Lower lobe of right lung (tissue), 2 donors: ENCODE data around the gene IER3. TPM values are rescaled to one million over a fixed set of nuclear protein-coding genes. Genes with fewer than 3 reads are reported as not detected.
"Not testable (repeated sequence)": the region's sequence is repeated elsewhere in the genome, so short reads cannot be mapped to it uniquely, and the experiment has no call there.

Source experiments
- ATAC-seq, 2 donors: fragments of 200-7000 bp; cut with Tn5 transposase; one replicate each; pipeline ENCODE4 v1.9.1; 2020 to 2022; ENCODE audit warnings: mild to moderate bottlenecking in 2 of 2, moderate library complexity in 2 of 2
- DNase-seq: peaks from one replicate; pipeline ENCODE4 v3.0.0-alpha.2; 2020
- H3K27ac ChIP-seq: fragments of 200-600 bp; one replicate; pipeline ENCODE4 v1.8.0; 2022
- H3K27me3 ChIP-seq: fragments of 200-600 bp; one replicate; pipeline ENCODE4 v1.8.0; 2022; ENCODE audit warnings: low read depth
- H3K36me3 ChIP-seq: fragments of 200-600 bp; one replicate; pipeline ENCODE4 v1.8.0; 2022; ENCODE audit warnings: mild to moderate bottlenecking
- H3K4me1 ChIP-seq: fragments of 200-600 bp; one replicate; pipeline ENCODE4 v1.8.0; 2022
- H3K4me3 ChIP-seq: fragments of 200-600 bp; one replicate; pipeline ENCODE4 v1.8.0; 2022; ENCODE audit warnings: mild to moderate bottlenecking
- H3K9me3 ChIP-seq: fragments of 200-600 bp; one replicate; pipeline ENCODE4 v1.8.0; 2022
- CTCF ChIP-seq: fragments of 200-600 bp; IDR thresholded peaks from one replicate; pipeline ENCODE4 v1.8.0; 2022; ENCODE audit warnings: antibody characterized with exemption, mild to moderate bottlenecking
- intact Hi-C: fragments of 100-400 bp; cut with DNase I; formaldehyde crosslinking; loops from one replicate; pipeline ENCODE4 v1.11.0; 2022
- total RNA-seq: library from RNA; stranded (reverse); fragmentation: NEBNext Ultra II Directional; extraction: Animal tissue kit (Norgen Biotek cat#: 25700); gene quantifications from one replicate; pipeline ENCODE4 v1.2.1, GENCODE V29; 2021
- donor health status: DM: no; HTN: yes; CAD: no; lungs with severe emphysema.

The IER3 gene
- total RNA-seq, 1 donor from 2014 or later = 18.0 TPM

- peak; percentile 85 to 88 for ATAC-seq
- peak; percentile 60 for TF ChIP-seq CTCF
- intact Hi-C loops = loop anchor here (5.0 kb wide), 1 partner anchor 44 kb away; no protein-coding TSS in a partner anchor
- DNase-seq = peak; percentile 94
- Histone ChIP-seq H3K36me3 (peaks cover 47% of the 10 kb centered on the region), H3K4me1 (peaks cover 50% of the 10 kb centered on the region), H3K4me3 (peak overlapping the region; percentile 93), H3K27me3 (no peaks in the 10 kb centered on the region), H3K9me3 (no peaks in the 10 kb centered on the region), H3K27ac (peak overlapping the region; percentile 94)
Measured at GRCh38 chr6:30721198-30722024, 22.9 kb downstream of the IER3 start.

GRCh38 chr6:30720738-30721197 lies 23.6 kb downstream of the IER3 start:
- peak overlapping the region; percentile 94 for H3K27ac ChIP-seq
- peaks cover 54% of the 10 kb centered on the region for H3K4me1 ChIP-seq
- peaks cover 40% of the 10 kb centered on the region for H3K36me3 ChIP-seq
- no peaks in the 10 kb centered on the region for H3K27me3 ChIP-seq
- peak; percentile 86 for DNase-seq
- ATAC-seq = peak; percentile 37 to 42
- intact Hi-C loops = loop anchor here (5.0 kb wide), 1 partner anchor 43 kb away; no protein-coding TSS in a partner anchor
- peak overlapping the region; percentile 93 for H3K4me3 ChIP-seq
- no peaks in the 10 kb centered on the region for H3K9me3 ChIP-seq
- no peak for TF ChIP-seq CTCF

GRCh38 chr6:30719791-30720737 lies 24.3 kb downstream of the IER3 start, which contains the start of gene TUBB:
Gene TUBB (plus strand): TSS chr6:30720352. CDS start chr6:30720507, 155 bp downstream.
- ATAC-seq (peak; percentile 83 to 88), DNase-seq (peak; percentile 98)
- H3K36me3 ChIP-seq = peaks cover 36% of the 10 kb centered on the region
- peak within 1 kb of the TSS; percentile 93 for H3K4me3 ChIP-seq
- no peaks in the 10 kb centered on the region for H3K27me3 ChIP-seq
- H3K4me1 ChIP-seq = peaks cover 54% of the 10 kb centered on the region
- H3K9me3 ChIP-seq = no peaks in the 10 kb centered on the region
- TF ChIP-seq CTCF = no peak
- H3K27ac ChIP-seq = peak within 1 kb of the TSS; percentile 94
- intact Hi-C loops = loop anchor here (5.0 kb wide), 1 partner anchor 43 kb away; no protein-coding TSS in a partner anchor

GRCh38 chr6:30719356-30719755 lies 25.0 kb downstream of the IER3 start:
- TF ChIP-seq CTCF = no peak
- intact Hi-C loops = no loop called here
- no peak for ATAC-seq
- peaks cover 36% of the 10 kb centered on the region for H3K36me3 ChIP-seq
- no peak for DNase-seq
- H3K4me3 ChIP-seq = peak overlapping the region; percentile 93
- no peaks in the 10 kb centered on the region for H3K9me3 ChIP-seq
- peak overlapping the region; percentile 94 for H3K27ac ChIP-seq
- H3K27me3 ChIP-seq = no peaks in the 10 kb centered on the region
- H3K4me1 ChIP-seq = peaks cover 54% of the 10 kb centered on the region

- ATAC-seq, DNase-seq, H3K27me3 ChIP-seq, H3K9me3 ChIP-seq, intact Hi-C loops: not testable (repeated sequence)
- Histone ChIP-seq H3K4me3 (peak overlapping the region; percentile 65), H3K27ac (peak overlapping the region; percentile 90), H3K4me1 (peaks cover 46% of the 10 kb centered on the region), H3K36me3 (peaks cover 36% of the 10 kb centered on the region)
Measured at GRCh38 chr6:30717845-30718720, 26.3 kb downstream of the IER3 start.
